Mesothelial cell of epicardium (in vitro differentiated cells): ENCODE measurements around the gene KATNAL1. TPM values are rescaled to one million over a fixed set of nuclear protein-coding genes. Genes with fewer than 3 reads are reported as not detected.
A peak's percentile ranks its signal among the peaks of the same experiment; 100 is the strongest.
"Not testable (repeated sequence)": the region's sequence is repeated elsewhere in the genome, so short reads cannot be mapped to it uniquely, and the experiment has no call there.

Source experiments
- DNase-seq, 2 experiments: peaks; one replicate each; pipeline ENCODE4 v3.0.0; 2021; ENCODE audit warnings: low spot score in 2 of 2; ENCODE audit not compliant: unreplicated experiment in 2 of 2
- H3K27ac Mint-ChIP-seq: 2 replicates; pipeline ENCODE4 v1.8.0; 2021; ENCODE audit warnings: mixed read lengths
- H3K27me3 Mint-ChIP-seq: 2 replicates; pipeline ENCODE4 v1.8.0; 2021; ENCODE audit warnings: low read depth, mixed read lengths
- H3K36me3 Mint-ChIP-seq: 2 replicates; pipeline ENCODE4 v1.8.0; 2021; ENCODE audit warnings: mixed read lengths
- H3K4me1 Mint-ChIP-seq: 2 replicates; pipeline ENCODE4 v1.8.0; 2021; ENCODE audit warnings: mixed read lengths
- H3K4me3 Mint-ChIP-seq: 2 replicates; pipeline ENCODE4 v1.8.0; 2021; ENCODE audit warnings: mild to moderate bottlenecking, moderate library complexity, mixed read lengths
- H3K9me3 Mint-ChIP-seq: 2 replicates; pipeline ENCODE4 v1.8.0; 2021; ENCODE audit warnings: mixed read lengths
- total RNA-seq: library from RNA; stranded (reverse); gene quantifications from 3 replicates; pipeline ENCODE4 v1.2.1, GENCODE V29; 2021
- TF ChIP-seq, protein P1 (sequence below): fragments of 200-600 bp; sonication (generic); IDR thresholded peaks from one replicate; pipeline ENCODE4 v1.5.0; 2021; ENCODE audit warnings: antibody characterized with exemption; ENCODE audit not compliant: unreplicated experiment

KATNAL1 gene
- total RNA-seq, 1 donor from 2014 or later, result 26.8 TPM

DNA sequence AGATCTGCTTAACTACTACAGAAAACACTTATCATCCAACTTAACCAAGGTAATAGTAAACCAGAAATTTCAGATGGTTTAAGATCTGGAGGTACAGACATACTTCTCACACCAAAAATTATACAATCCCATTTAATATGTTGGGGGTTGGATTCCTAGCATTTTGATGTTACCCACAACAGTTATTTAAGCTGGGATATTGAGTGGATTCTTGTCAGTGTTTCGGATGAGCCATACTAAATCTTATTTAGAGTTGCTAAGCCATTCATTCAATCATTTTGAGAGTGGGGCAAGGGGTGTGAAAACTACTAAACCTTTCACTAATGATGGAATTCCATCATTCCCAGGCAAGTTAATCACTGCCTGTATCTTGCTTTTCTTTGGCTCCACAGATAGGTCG lies 40.6 kb downstream of the KATNAL1 start:
- H3K4me3 Mint-ChIP-seq, result no peak overlapping the region
- H3K9me3 Mint-ChIP-seq, result peaks cover 5% of the 10 kb centered on the region
- peaks cover 16% of the 10 kb centered on the region for H3K36me3 Mint-ChIP-seq
- peaks cover 14% of the 10 kb centered on the region for H3K4me1 Mint-ChIP-seq
- TF ChIP-seq, protein P1, sequence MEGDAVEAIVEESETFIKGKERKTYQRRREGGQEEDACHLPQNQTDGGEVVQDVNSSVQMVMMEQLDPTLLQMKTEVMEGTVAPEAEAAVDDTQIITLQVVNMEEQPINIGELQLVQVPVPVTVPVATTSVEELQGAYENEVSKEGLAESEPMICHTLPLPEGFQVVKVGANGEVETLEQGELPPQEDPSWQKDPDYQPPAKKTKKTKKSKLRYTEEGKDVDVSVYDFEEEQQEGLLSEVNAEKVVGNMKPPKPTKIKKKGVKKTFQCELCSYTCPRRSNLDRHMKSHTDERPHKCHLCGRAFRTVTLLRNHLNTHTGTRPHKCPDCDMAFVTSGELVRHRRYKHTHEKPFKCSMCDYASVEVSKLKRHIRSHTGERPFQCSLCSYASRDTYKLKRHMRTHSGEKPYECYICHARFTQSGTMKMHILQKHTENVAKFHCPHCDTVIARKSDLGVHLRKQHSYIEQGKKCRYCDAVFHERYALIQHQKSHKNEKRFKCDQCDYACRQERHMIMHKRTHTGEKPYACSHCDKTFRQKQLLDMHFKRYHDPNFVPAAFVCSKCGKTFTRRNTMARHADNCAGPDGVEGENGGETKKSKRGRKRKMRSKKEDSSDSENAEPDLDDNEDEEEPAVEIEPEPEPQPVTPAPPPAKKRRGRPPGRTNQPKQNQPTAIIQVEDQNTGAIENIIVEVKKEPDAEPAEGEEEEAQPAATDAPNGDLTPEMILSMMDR, result no peak
- DNase-seq, result no peak
- peak overlapping the region; percentile 72 for H3K27ac Mint-ChIP-seq
- H3K27me3 Mint-ChIP-seq, result no peaks in the 10 kb centered on the region

- H3K9me3 Mint-ChIP-seq, H3K27me3 Mint-ChIP-seq, DNase-seq, H3K27ac Mint-ChIP-seq, H3K4me3 Mint-ChIP-seq: not testable (repeated sequence)
- Mint-ChIP-seq H3K4me1 (peaks cover 13% of the 10 kb centered on the region), H3K36me3 (peaks cover 16% of the 10 kb centered on the region)
Observed at GRCh38 chr13:30259149-30259733, 48.1 kb downstream of the KATNAL1 start.

GRCh38 chr13:30257468-30258099 lies 49.8 kb downstream of the KATNAL1 start:
- Mint-ChIP-seq H3K9me3 (peaks cover 6% of the 10 kb centered on the region), H3K4me1 (peaks cover 13% of the 10 kb centered on the region), H3K27me3 (no peaks in the 10 kb centered on the region), H3K4me3 (no peak overlapping the region), H3K27ac (no peak overlapping the region), H3K36me3 (peaks cover 18% of the 10 kb centered on the region)
- DNase-seq, result no peak
- TF ChIP-seq, protein P1, result no peak

DNA sequence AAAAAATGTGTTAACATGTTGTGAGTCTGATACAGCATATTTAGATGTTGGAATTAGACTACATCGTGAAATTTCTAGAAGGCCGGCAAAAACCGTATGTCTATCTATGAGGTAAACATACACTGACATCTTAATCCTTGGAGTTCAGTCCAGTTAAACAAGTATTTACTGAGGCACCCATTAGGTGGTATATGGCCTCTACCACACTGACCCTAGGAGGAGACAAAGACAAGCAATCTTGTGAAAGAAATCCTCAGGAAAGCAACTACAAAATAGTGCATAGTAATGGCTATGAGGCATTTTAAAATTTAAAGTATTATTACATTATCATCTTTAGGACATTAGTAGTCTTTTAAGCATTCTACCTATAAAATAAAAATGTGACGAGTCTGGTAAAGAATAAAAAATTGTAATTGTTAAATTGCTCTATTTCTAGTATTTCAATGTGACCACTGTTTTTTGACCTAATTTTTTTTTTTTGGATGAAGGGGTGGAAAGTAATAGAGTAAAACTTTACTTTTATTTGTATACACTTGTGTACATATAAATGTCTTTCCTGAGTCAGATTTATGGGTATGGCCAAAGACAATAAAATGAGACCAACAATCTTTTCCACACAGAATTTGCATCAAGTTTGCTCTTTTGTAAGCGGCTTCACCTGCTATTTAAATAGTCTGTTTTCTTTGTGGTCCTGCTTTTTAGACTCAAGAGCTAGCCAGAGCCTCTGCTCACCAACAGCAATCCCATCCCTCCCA lies 50.5 kb downstream of the KATNAL1 start:
- TF ChIP-seq, protein P1, result no peak
- Mint-ChIP-seq H3K9me3 (peaks cover 6% of the 10 kb centered on the region), H3K36me3 (peaks cover 16% of the 10 kb centered on the region), H3K27ac (no peak overlapping the region), H3K4me3 (no peak overlapping the region), H3K27me3 (no peaks in the 10 kb centered on the region), H3K4me1 (peaks cover 13% of the 10 kb centered on the region)
- DNase-seq, result no peak

- H3K36me3 Mint-ChIP-seq, result peaks cover 20% of the 10 kb centered on the region
- H3K27ac Mint-ChIP-seq, result no peak overlapping the region
- H3K27me3 Mint-ChIP-seq, result no peaks in the 10 kb centered on the region
- TF ChIP-seq, protein P1, result no peak
- peaks cover 13% of the 10 kb centered on the region for H3K4me1 Mint-ChIP-seq
- peaks cover 9% of the 10 kb centered on the region for H3K9me3 Mint-ChIP-seq
- DNase-seq, result no peak
- H3K4me3 Mint-ChIP-seq, result no peak overlapping the region
Observed at GRCh38 chr13:30255696-30256095, 51.7 kb downstream of the KATNAL1 start.

DNA sequence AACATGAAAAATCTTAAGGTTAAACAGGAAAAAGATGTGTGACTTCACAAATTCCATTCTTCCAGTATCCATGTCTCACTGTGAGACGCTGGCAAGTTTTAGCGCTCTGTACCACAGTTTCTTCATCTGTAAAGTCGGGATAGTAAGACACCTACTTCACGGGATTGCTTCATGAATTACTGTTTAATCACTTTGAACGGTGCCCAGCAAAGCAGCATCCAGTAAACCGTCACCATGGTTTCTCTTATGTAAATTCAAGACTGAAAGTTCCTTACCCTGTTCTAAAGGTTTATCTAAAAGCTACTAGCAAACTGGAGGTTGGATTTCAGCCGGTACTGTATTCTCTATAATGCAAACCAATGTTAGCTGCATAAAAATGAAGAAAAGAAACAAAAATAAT lies 53.5 kb downstream of the KATNAL1 start:
- Mint-ChIP-seq H3K27ac (no peak overlapping the region), H3K27me3 (no peaks in the 10 kb centered on the region), H3K4me3 (no peak overlapping the region), H3K9me3 (peaks cover 15% of the 10 kb centered on the region), H3K4me1 (peaks cover 13% of the 10 kb centered on the region), H3K36me3 (peaks cover 30% of the 10 kb centered on the region)
- TF ChIP-seq, protein P1, result no peak
- no peak for DNase-seq
